ENCODE data around the gene MYL4. TPM values are rescaled to one million over a fixed set of nuclear protein-coding genes. Genes with fewer than 3 reads are reported as not detected.

Gene MYL4
- total and polyA plus RNA-seq, 3 donors from 2014 or later = 7.6 to 19.3 (median 7.9) TPM

DNA sequence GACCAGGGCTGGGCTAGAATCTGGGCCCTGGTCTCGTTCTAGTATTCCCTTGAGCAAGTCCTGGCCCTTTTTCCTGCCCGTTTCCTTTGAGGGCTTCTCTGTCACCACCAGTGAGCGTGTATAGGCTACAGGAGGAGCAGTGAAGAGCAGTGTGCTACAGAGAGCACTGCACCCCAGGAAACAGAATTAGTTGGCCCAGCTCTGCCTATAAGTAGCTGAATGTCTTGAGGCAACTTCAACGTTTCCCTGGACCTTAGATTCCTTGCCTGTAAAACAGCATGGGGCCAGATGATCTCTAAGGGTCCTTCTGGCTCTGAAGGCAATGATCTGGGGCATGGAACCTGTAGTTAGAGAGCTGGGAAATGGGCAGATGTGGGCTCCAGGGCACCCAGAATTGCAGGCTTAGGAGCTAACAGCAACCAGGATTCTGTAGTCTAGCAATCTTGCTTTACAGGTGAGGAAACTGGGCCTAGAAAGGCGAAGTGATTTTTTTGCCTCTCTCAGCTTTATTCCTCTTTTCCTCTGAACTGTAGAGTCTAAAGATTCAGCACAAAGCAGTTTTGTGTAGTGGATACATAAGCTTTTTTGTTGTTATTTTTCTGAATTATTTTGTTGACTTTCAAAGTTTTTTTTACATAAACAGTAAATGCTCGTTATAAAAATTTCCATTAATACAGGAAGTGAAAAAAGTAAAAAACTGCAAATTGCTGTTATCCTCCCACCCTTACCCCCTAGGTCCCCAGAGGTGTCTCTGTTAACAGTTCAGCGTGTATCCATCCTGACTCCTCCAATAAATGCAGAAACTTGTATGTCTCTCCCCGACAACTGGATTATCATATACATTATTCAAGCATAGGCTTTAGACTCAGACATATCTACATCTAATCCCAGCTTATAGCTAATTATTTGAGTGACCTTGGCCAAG, 1.7 kb upstream of the MYL4 start:
- no peak overlapping the region for H3K4me3 ChIP-seq
- H3K4me1 ChIP-seq = peaks cover 13% of the 10 kb centered on the region
- intact Hi-C loops (cut with DNase I; ENCODE audit: low total_unique reads) = no loop called here
- no peak for DNase-seq
- no peaks in the 10 kb centered on the region for H3K36me3 ChIP-seq (ENCODE audit: low read depth, missing control alignments)
- H3K27me3 ChIP-seq = no peaks in the 10 kb centered on the region
- no peak overlapping the region for H3K27ac ChIP-seq
- TF ChIP-seq, protein P1, sequence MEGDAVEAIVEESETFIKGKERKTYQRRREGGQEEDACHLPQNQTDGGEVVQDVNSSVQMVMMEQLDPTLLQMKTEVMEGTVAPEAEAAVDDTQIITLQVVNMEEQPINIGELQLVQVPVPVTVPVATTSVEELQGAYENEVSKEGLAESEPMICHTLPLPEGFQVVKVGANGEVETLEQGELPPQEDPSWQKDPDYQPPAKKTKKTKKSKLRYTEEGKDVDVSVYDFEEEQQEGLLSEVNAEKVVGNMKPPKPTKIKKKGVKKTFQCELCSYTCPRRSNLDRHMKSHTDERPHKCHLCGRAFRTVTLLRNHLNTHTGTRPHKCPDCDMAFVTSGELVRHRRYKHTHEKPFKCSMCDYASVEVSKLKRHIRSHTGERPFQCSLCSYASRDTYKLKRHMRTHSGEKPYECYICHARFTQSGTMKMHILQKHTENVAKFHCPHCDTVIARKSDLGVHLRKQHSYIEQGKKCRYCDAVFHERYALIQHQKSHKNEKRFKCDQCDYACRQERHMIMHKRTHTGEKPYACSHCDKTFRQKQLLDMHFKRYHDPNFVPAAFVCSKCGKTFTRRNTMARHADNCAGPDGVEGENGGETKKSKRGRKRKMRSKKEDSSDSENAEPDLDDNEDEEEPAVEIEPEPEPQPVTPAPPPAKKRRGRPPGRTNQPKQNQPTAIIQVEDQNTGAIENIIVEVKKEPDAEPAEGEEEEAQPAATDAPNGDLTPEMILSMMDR (IDR thresholded peaks at IDR 0.05) = no peak
- no peak for TF ChIP-seq POLR2A (IDR thresholded peaks at IDR 0.05)
- WGBS, 2 donors = 82 to 84% methylated on average over 8 of the region's 8 CpGs
- no peaks in the 10 kb centered on the region for H3K9me3 ChIP-seq

DNA sequence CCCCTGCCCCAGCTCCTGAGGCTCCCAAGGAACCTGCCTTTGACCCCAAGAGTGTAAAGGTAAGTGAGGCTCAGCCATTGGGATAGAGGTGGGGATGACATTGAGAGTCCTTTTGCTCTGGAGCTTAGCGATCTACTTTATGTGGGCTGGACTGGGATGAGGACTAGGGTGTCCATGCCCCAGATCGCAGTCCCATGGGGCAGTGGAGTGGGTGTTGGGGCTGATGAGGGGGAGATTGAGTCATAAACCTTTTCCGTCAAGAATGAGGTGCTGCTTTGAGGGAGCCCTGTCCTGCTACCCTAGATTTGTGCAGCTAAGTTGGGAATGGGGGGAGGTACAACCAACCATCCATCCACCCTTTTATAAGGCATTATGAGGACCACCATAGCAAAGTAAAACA, 351 bp downstream of the MYL4 start:
- intact Hi-C loops (cut with DNase I; ENCODE audit: low total_unique reads) = no loop called here
- no peak for DNase-seq
- Histone ChIP-seq H3K27me3 (no peaks in the 10 kb centered on the region), H3K36me3 (ENCODE audit: low read depth, missing control alignments) (no peaks in the 10 kb centered on the region), H3K4me3 (no peak overlapping the region), H3K27ac (no peak overlapping the region), H3K9me3 (no peaks in the 10 kb centered on the region), H3K4me1 (peaks cover 13% of the 10 kb centered on the region)
- WGBS, 2 donors = 98 to 100% methylated on average over 3 of the region's 3 CpGs
- TF ChIP-seq POLR2A (IDR thresholded peaks at IDR 0.05) = no peak
- TF ChIP-seq, protein P1 (IDR thresholded peaks at IDR 0.05) = no peak

DNA sequence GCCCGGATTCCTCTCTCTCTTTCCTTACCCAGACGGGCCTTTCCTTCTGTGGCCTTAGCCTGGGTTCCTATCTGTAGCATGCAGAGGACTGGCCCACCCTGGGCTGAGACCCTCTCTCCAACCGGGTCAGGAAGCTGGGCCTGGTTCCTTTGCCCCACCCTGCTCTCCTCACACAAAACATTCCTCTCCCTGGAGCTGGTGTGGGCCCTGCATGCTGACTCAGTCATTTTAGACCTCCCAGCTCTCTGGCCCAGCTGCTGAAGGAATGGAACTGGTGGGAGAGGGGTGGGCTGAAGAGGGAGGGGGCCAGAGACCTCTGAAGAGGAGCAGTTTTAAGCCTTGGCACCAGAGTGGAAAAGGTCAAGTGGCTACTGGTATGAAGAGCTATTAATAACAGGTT, 957 bp downstream of the MYL4 start:
- H3K4me3 ChIP-seq = no peak overlapping the region
- no peak overlapping the region for H3K27ac ChIP-seq
- H3K9me3 ChIP-seq = no peaks in the 10 kb centered on the region
- no peak for TF ChIP-seq POLR2A (IDR thresholded peaks at IDR 0.05)
- TF ChIP-seq, protein P1 (IDR thresholded peaks at IDR 0.05) = no peak
- H3K27me3 ChIP-seq = no peaks in the 10 kb centered on the region
- peaks cover 12% of the 10 kb centered on the region for H3K4me1 ChIP-seq
- H3K36me3 ChIP-seq (ENCODE audit: low read depth, missing control alignments) = no peaks in the 10 kb centered on the region
- 65 to 69% methylated on average over 3 of the region's 3 CpGs for WGBS, 2 donors
- DNase-seq = no peak
- intact Hi-C loops (cut with DNase I; ENCODE audit: low total_unique reads) = no loop called here

DNA sequence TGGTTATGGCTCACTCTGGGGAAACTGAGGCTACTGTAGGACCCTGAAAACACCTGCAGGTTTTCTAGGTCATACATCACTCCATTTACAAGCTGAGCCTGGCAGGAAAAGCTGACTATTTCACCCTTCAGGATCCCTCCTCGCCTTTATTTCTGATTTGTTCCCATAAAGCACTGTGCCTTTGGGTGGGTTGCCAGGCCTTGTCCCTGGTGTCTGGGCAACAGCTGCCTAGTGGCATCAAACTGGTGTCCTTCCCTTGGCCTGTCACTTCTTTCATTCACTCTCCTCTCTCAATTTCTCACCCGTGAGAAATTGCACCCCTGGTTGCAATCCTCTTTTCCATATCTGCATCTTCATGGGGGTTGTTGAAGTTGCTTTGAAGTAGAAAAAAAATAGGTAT, 1.6 kb downstream of the MYL4 start:
- no peak overlapping the region for H3K27ac ChIP-seq
- no peaks in the 10 kb centered on the region for H3K27me3 ChIP-seq
- WGBS, 2 donors = 86 to 100% methylated on average over 1 to 2 of the region's 2 CpGs
- TF ChIP-seq POLR2A (IDR thresholded peaks at IDR 0.05) = no peak
- TF ChIP-seq, protein P1 (IDR thresholded peaks at IDR 0.05) = no peak
- H3K9me3 ChIP-seq = no peaks in the 10 kb centered on the region
- no peak for DNase-seq
- H3K4me3 ChIP-seq = no peak overlapping the region
- intact Hi-C loops (cut with DNase I; ENCODE audit: low total_unique reads) = no loop called here
- no peaks in the 10 kb centered on the region for H3K36me3 ChIP-seq (ENCODE audit: low read depth, missing control alignments)
- H3K4me1 ChIP-seq = peaks cover 5% of the 10 kb centered on the region

DNA sequence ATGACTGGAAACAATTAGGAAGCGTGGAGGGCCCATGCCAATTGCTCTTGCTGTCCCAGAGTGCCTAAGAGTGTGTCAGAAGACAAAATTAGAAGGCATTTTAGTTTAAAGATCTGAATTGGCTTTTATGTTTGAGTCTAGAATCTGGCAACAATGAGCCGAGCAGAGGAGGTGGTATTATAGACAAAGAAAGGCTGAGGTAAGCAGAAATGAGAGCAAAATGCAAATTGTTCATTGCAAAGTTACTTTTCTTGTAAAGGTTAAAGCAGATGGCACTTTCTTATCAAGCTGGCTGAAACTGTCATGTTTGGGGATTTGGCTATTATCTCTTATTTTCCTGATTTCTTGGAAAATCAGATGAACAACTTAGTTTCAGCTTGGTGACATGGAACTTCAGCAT, 3.3 kb downstream of the MYL4 start:
- H3K4me3 ChIP-seq = no peak overlapping the region
- no peak for DNase-seq
- intact Hi-C loops (cut with DNase I; ENCODE audit: low total_unique reads) = no loop called here
- peaks cover 4% of the 10 kb centered on the region for H3K4me1 ChIP-seq
- H3K27ac ChIP-seq = no peak overlapping the region
- no peaks in the 10 kb centered on the region for H3K27me3 ChIP-seq
- WGBS, 2 donors = 82 to 85% methylated on average over 2 of the region's 2 CpGs
- TF ChIP-seq POLR2A (IDR thresholded peaks at IDR 0.05) = no peak
- TF ChIP-seq, protein P1 (IDR thresholded peaks at IDR 0.05) = no peak
- H3K9me3 ChIP-seq = no peaks in the 10 kb centered on the region
- no peaks in the 10 kb centered on the region for H3K36me3 ChIP-seq (ENCODE audit: low read depth, missing control alignments)

Data from testis (tissue), 3 donors.